Measurements from ENCODE around the gene HLA-E. TPM values are rescaled to one million over a fixed set of nuclear protein-coding genes. Genes with fewer than 3 reads are reported as not detected.
"Not testable (repeated sequence)": the region's sequence is repeated elsewhere in the genome, so short reads cannot be mapped to it uniquely, and the experiment has no call there.

The HLA-E gene
- total RNA-seq, 2 experiments from 2014 or later = 395 to 602 TPM

- H3K9me3 Mint-ChIP-seq (ENCODE audit: low read depth) = peaks cover 12% of the 10 kb centered on the region
- H3K4me1 Mint-ChIP-seq = peaks cover 35% of the 10 kb centered on the region
- CTCF ChIA-PET = interaction anchor here (1.6 to 6.0 kb wide), 3 partner anchors 9 to 80 kb away, joined by 5 to 45 read pairs (median 44); no protein-coding TSS in a partner anchor
- ATAC-seq = no peak
- H3K27me3 Mint-ChIP-seq = peaks cover 94% of the 10 kb centered on the region
- DNase-seq = no peak
- H3K27ac Mint-ChIP-seq = no peak overlapping the region
- no peak overlapping the region for H3K4me3 Mint-ChIP-seq
- peaks cover 8% of the 10 kb centered on the region for H3K36me3 Mint-ChIP-seq
Measured at GRCh38 chr6:30462482-30462881, 26.8 kb upstream of the HLA-E start.

GRCh38 chr6:30463242-30463641 lies 26.1 kb upstream of the HLA-E start:
- DNase-seq (no peak), ATAC-seq (peak; percentile 11)
- Mint-ChIP-seq H3K9me3 (ENCODE audit: low read depth) (peaks cover 12% of the 10 kb centered on the region), H3K36me3 (peaks cover 8% of the 10 kb centered on the region), H3K27ac (no peak overlapping the region), H3K27me3 (peaks cover 92% of the 10 kb centered on the region), H3K4me3 (no peak overlapping the region), H3K4me1 (peaks cover 35% of the 10 kb centered on the region)
- CTCF ChIA-PET = interaction anchor here (0.9 to 6.0 kb wide), 5 partner anchors 10 to 134 kb away, joined by 3 to 45 read pairs (median 11); no protein-coding TSS in a partner anchor

- Mint-ChIP-seq H3K9me3 (ENCODE audit: low read depth) (peaks cover 11% of the 10 kb centered on the region), H3K27me3 (peaks cover 90% of the 10 kb centered on the region), H3K36me3 (peaks cover 8% of the 10 kb centered on the region), H3K4me1 (peaks cover 35% of the 10 kb centered on the region), H3K27ac (no peak overlapping the region), H3K4me3 (no peak overlapping the region)
- CTCF ChIA-PET = interaction anchor here (0.8 to 6.0 kb wide), 8 partner anchors 9 to 133 kb away, joined by 3 to 45 read pairs (median 4); no protein-coding TSS in a partner anchor
- DNase-seq = peak; percentile 87
- peak; percentile 72 for ATAC-seq
Measured at GRCh38 chr6:30463651-30464618, 25.4 kb upstream of the HLA-E start.

- CTCF ChIA-PET = interaction anchor here (0.7 to 6.0 kb wide), 9 partner anchors 9 to 175 kb away, joined by 3 to 45 read pairs (median 9); no protein-coding TSS in a partner anchor
- Mint-ChIP-seq H3K4me3 (no peak overlapping the region), H3K36me3 (no peaks in the 10 kb centered on the region), H3K27ac (no peak overlapping the region), H3K27me3 (peaks cover 89% of the 10 kb centered on the region), H3K9me3 (ENCODE audit: low read depth) (peaks cover under 1% of the 10 kb centered on the region), H3K4me1 (peaks cover 35% of the 10 kb centered on the region)
- no peak for DNase-seq
- ATAC-seq = no peak
Measured at GRCh38 chr6:30465595-30466306, 23.6 kb upstream of the HLA-E start.

- Mint-ChIP-seq H3K4me1 (peaks cover 9% of the 10 kb centered on the region), H3K4me3 (no peak overlapping the region), H3K36me3 (peaks cover 9% of the 10 kb centered on the region), H3K9me3 (ENCODE audit: low read depth) (peaks cover 7% of the 10 kb centered on the region), H3K27ac (no peak overlapping the region), H3K27me3 (peaks cover 79% of the 10 kb centered on the region)
- DNase-seq = no peak
- ATAC-seq = no peak
- CTCF ChIA-PET = interaction anchor here (1.8 to 4.3 kb wide), 4 partner anchors 11 to 20 kb away, joined by 3 to 25 read pairs (median 6); no protein-coding TSS in a partner anchor
Measured at GRCh38 chr6:30470968-30471367, 18.3 kb upstream of the HLA-E start.

- H3K9me3 Mint-ChIP-seq (ENCODE audit: low read depth); H3K36me3 Mint-ChIP-seq; H3K4me1 Mint-ChIP-seq; DNase-seq; H3K27ac Mint-ChIP-seq; ATAC-seq; CTCF ChIA-PET; H3K4me3 Mint-ChIP-seq: not testable (repeated sequence)
- H3K27me3 Mint-ChIP-seq = peaks cover 83% of the 10 kb centered on the region
Measured at GRCh38 chr6:30475116-30475515, 14.2 kb upstream of the HLA-E start.

GRCh38 chr6:30480536-30481156 lies 8.7 kb upstream of the HLA-E start:
- CTCF ChIA-PET = interaction anchor here (0.6 to 10.0 kb wide), 9 partner anchors 14 to 128 kb away, joined by 3 to 305 read pairs (median 5); no protein-coding TSS in a partner anchor
- Mint-ChIP-seq H3K27me3 (peaks cover 74% of the 10 kb centered on the region), H3K27ac (peak overlapping the region; percentile 28), H3K9me3 (ENCODE audit: low read depth) (peaks cover 1% of the 10 kb centered on the region), H3K4me1 (peaks cover 21% of the 10 kb centered on the region), H3K4me3 (peak overlapping the region; percentile 15), H3K36me3 (no peaks in the 10 kb centered on the region)
- ATAC-seq = peak; percentile 66
- peak; percentile 84 for DNase-seq

GRCh38 chr6:30481211-30481964 lies 7.9 kb upstream of the HLA-E start:
- H3K36me3 Mint-ChIP-seq = no peaks in the 10 kb centered on the region
- no peak overlapping the region for H3K4me3 Mint-ChIP-seq
- H3K4me1 Mint-ChIP-seq = peaks cover 21% of the 10 kb centered on the region
- peaks cover 70% of the 10 kb centered on the region for H3K27me3 Mint-ChIP-seq
- CTCF ChIA-PET = interaction anchor here (0.5 to 10.0 kb wide), 49 partner anchors 9 to 348 kb away, joined by 3 to 305 read pairs (median 4); partner anchors contain the start of genes ABCF1, DHX16, GNL1 and MDC1
- DNase-seq (no peak), ATAC-seq (peak; percentile 21)
- peaks cover 1% of the 10 kb centered on the region for H3K9me3 Mint-ChIP-seq (ENCODE audit: low read depth)
- H3K27ac Mint-ChIP-seq = no peak overlapping the region

GRCh38 chr6:30481965-30482644 lies 7.2 kb upstream of the HLA-E start:
- not testable (repeated sequence) for H3K27ac Mint-ChIP-seq; H3K4me3 Mint-ChIP-seq; H3K9me3 Mint-ChIP-seq (ENCODE audit: low read depth); H3K36me3 Mint-ChIP-seq
- peak; percentile 91 for ATAC-seq
- Mint-ChIP-seq H3K27me3 (peaks cover 64% of the 10 kb centered on the region), H3K4me1 (peaks cover 23% of the 10 kb centered on the region)
- CTCF ChIA-PET = interaction anchor here (0.6 to 10.0 kb wide), 51 partner anchors 10 to 601 kb away, joined by 3 to 305 read pairs (median 4); partner anchors contain the start of genes ABCF1, DHX16, GNL1 and MDC1
- DNase-seq = peak; percentile 87

GRCh38 chr6:30483677-30484279 lies 5.5 kb upstream of the HLA-E start:
- CTCF ChIA-PET = interaction anchor here (0.7 to 10.0 kb wide), 37 partner anchors 9 to 604 kb away, joined by 3 to 305 read pairs (median 5); partner anchors contain the start of genes DHX16, PRR3 and VARS2
- Mint-ChIP-seq H3K9me3 (ENCODE audit: low read depth) (no peaks in the 10 kb centered on the region), H3K27me3 (peaks cover 47% of the 10 kb centered on the region), H3K27ac (no peak overlapping the region), H3K4me1 (peaks cover 30% of the 10 kb centered on the region), H3K36me3 (peaks cover 3% of the 10 kb centered on the region), H3K4me3 (no peak overlapping the region)
- no peak for ATAC-seq
- DNase-seq = peak; percentile 54

- CTCF ChIA-PET = interaction anchor here (0.8 to 10.0 kb wide), 9 partner anchors 8 to 189 kb away, joined by 3 to 305 read pairs (median 11); no protein-coding TSS in a partner anchor
- peaks cover 33% of the 10 kb centered on the region for H3K4me1 Mint-ChIP-seq
- no peak for ATAC-seq
Measured at GRCh38 chr6:30485236-30485635, 4.1 kb upstream of the HLA-E start.

More at GRCh38 chr6:30485236-30485635, 4.1 kb upstream of the HLA-E start:
- Mint-ChIP-seq H3K27ac (no peak overlapping the region), H3K36me3 (peaks cover 13% of the 10 kb centered on the region), H3K4me3 (no peak overlapping the region), H3K27me3 (peaks cover 34% of the 10 kb centered on the region), H3K9me3 (ENCODE audit: low read depth) (no peaks in the 10 kb centered on the region)
- no peak for DNase-seq
